PC-9 (cell line): ENCODE measurements around the gene RO60. TPM values are rescaled to one million over a fixed set of nuclear protein-coding genes. Genes with fewer than 3 reads are reported as not detected.
A peak's percentile ranks its signal among the peaks of the same experiment; 100 is the strongest.

Experiments used
- BruUV-seq: library from RNA; stranded (reverse); fragments of 400-500 nt; replicated peaks from 2 replicates; lab custom pipeline; 2021; lab: Mats Ljungman, UMichigan
- CTCF ChIA-PET: fragments of 300-600 bp; sonication (Branson Sonifier 250); formaldehyde crosslinking; loops from one replicate; lab custom pipeline; 2022; ENCODE audit warnings: antibody characterized with exemption; lab: Charles Lee
- POLR2A ChIA-PET: fragments of 300-600 bp; sonication (Branson Sonifier 250); formaldehyde crosslinking; loops from one replicate; lab custom pipeline; 2022; ENCODE audit warnings: antibody characterized with exemption; ENCODE audit not compliant: unreplicated experiment; lab: Charles Lee
- DNase-seq, 2 experiments: peaks; one replicate each; pipeline versions ENCODE4 v3.0.0 to v3.0.0-alpha.2; 2015 to 2022; ENCODE audit warnings: mixed read lengths in 1 of 2
- H2AFZ ChIP-seq: fragments of 200-600 bp; sonication (generic); 2 replicates; pipeline ENCODE4 v1.8.1; 2017; ENCODE audit warnings: antibody characterized with exemption
- H3F3A ChIP-seq: fragments of 200-600 bp; sonication (generic); 2 replicates; pipeline ENCODE4 v1.8.1; 2017; ENCODE audit warnings: antibody characterized with exemption, mild to moderate bottlenecking, low read depth; ENCODE audit not compliant: insufficient read depth
- H3K27ac ChIP-seq: fragments of 200-600 bp; sonication (generic); 2 replicates; pipeline ENCODE4 v1.6.1; 2016; ENCODE audit warnings: mixed run types
- H3K27me3 ChIP-seq: fragments of 200-600 bp; sonication (generic); 2 replicates; pipeline ENCODE4 v1.6.1; 2016; ENCODE audit warnings: low read depth, mixed run types; ENCODE audit not compliant: insufficient read depth
- H3K36me3 ChIP-seq: fragments of 200-600 bp; sonication (generic); 2 replicates; pipeline ENCODE4 v1.6.1; 2016; ENCODE audit warnings: low read depth, mixed run types
- H3K4me1 ChIP-seq: fragments of 200-600 bp; sonication (generic); replicated peaks from 2 replicates; pipeline ENCODE4 v1.6.1; 2016; ENCODE audit warnings: mixed run types; ENCODE audit not compliant: insufficient read depth
- H3K4me2 ChIP-seq: fragments of 200-600 bp; sonication (generic); 2 replicates; pipeline ENCODE4 v1.6.1; 2017; ENCODE audit warnings: mixed run types
- H3K4me3 ChIP-seq: fragments of 200-600 bp; sonication (generic); 2 replicates; pipeline ENCODE4 v1.6.1; 2016; ENCODE audit warnings: mixed run types
- H3K79me2 ChIP-seq: fragments of 200-600 bp; sonication (generic); 2 replicates; pipeline ENCODE4 v1.6.1; 2017; ENCODE audit warnings: low read depth, mixed run types
- H3K9me2 ChIP-seq: fragments of 200-600 bp; sonication (generic); 2 replicates; pipeline ENCODE4 v1.8.1; 2017; ENCODE audit warnings: mild to moderate bottlenecking; ENCODE audit not compliant: insufficient read depth
- H3K9me3 ChIP-seq: fragments of 200-600 bp; sonication (generic); 2 replicates; pipeline ENCODE4 v1.8.1; 2016; ENCODE audit warnings: low read depth; ENCODE audit not compliant: insufficient read depth
- H4K20me1 ChIP-seq: fragments of 200-600 bp; sonication (generic); 2 replicates; pipeline ENCODE4 v1.8.1; 2017; ENCODE audit not compliant: insufficient read depth
- EZH2 ChIP-seq: fragments of 200-600 bp; sonication (generic); IDR thresholded peaks from 2 replicates; pipeline ENCODE4 v1.8.0; 2017; ENCODE audit warnings: antibody characterized with exemption, low read depth
- intact Hi-C: fragments of 100-400 bp; cut with micrococcal nuclease; formaldehyde crosslinking; loops from one replicate; pipeline ENCODE4 v1.10.0; 2022; ENCODE audit not compliant: unreplicated experiment
- total RNA-seq: library from RNA; stranded (reverse); gene quantifications from 2 replicates; pipeline ENCODE4 v1.2.3, GENCODE V29; 2021
- TF ChIP-seq, protein P1 (sequence below): fragments of 200-600 bp; sonication (generic); conservative IDR thresholded peaks from 2 replicates; pipeline ENCODE4 v1.6.1; 2017; ENCODE audit warnings: mixed run types, antibody characterized with exemption, mild to moderate bottlenecking, moderate library complexity

RO60 gene
- total RNA-seq, 1 experiment from 2014 or later, result 49.2 TPM

DNA sequence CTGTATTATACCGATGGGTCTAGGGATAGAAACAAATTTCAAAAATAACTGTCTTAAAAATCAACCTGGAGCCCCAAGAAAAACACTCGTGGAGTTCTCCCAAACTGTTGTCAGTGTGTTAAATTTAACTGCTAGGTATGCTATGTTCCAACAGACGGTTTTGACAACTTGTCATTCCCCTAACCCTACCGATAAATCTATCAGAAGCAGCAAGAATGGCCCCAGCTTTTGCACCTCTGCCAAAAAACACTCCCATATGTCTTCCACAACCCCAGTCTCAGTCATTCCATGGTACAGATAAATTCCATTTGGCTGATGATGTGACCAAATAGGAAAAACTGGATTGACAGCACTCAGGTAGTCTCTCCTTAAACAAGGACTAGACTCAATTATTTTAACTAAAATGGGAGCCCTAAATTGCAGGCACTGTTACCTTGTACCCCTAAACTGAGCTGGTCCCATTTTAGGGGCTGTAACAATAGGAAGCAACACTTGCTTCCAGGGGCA, 5.2 kb upstream of the RO60 start:
- DNase-seq, result no peak
- CTCF ChIA-PET, result no interaction called here
- TF ChIP-seq, protein P1, sequence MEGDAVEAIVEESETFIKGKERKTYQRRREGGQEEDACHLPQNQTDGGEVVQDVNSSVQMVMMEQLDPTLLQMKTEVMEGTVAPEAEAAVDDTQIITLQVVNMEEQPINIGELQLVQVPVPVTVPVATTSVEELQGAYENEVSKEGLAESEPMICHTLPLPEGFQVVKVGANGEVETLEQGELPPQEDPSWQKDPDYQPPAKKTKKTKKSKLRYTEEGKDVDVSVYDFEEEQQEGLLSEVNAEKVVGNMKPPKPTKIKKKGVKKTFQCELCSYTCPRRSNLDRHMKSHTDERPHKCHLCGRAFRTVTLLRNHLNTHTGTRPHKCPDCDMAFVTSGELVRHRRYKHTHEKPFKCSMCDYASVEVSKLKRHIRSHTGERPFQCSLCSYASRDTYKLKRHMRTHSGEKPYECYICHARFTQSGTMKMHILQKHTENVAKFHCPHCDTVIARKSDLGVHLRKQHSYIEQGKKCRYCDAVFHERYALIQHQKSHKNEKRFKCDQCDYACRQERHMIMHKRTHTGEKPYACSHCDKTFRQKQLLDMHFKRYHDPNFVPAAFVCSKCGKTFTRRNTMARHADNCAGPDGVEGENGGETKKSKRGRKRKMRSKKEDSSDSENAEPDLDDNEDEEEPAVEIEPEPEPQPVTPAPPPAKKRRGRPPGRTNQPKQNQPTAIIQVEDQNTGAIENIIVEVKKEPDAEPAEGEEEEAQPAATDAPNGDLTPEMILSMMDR, result no peak
- no peak for TF ChIP-seq EZH2

DNA sequence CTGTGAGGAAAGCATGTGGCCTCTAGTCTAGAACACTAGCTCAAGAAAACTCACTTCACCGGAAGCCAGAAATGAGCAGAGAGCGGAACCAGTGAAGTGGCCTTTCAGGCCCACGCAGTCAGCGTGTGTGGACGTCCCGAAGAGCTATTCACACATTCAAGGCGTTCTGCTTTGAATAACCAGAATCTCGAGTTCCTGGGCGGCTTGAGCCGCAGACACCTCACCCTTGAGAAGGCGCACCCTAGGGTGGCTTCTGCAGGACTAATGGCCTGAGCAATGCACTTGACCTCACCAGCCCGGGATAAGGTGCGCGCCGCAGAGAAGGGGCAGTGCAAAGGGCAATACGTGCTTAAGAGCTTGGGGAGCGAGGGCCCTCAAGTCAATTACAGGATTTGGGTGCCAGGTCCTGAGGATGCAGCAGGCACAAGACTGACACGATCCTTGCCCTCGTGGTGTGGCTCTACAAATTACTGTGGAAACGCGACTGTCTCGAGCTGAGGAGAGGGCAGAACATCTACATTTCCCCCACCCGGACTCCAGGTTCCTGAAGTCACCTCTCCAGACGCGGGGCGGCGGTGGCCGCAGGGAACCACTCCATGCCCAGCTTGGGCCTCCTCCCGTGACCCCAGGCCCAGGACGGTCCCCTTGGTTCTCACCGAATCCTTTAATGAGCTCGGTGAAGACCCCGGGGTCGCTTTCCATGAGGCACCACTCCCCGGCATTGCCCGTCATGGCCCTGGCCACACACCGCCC, 707 bp upstream of the RO60 start:
- CTCF ChIA-PET, result no interaction called here
- no peak for TF ChIP-seq EZH2
- TF ChIP-seq, protein P1, result no peak
- POLR2A ChIA-PET, result interaction anchor here (0.5 to 1.1 kb wide), 3 partner anchors 46 to 90 kb away, joined by 3 to 5 read pairs (median 5); partner anchors contain the start of gene GLRX2
- intact Hi-C loops, result loop anchor here (1.0 kb wide), 2 partner anchors 47 to 63 kb away; partner anchors contain the start of gene GLRX2
- H4K20me1 ChIP-seq, result peaks cover 8% of the 10 kb centered on the region; the same call in 1 of the 2 replicates
- H3K4me1 ChIP-seq, result peaks cover 23% of the 10 kb centered on the region
- H3F3A ChIP-seq, result peaks cover 18% of the 10 kb centered on the region
- peak overlapping the region; percentile 91 for H3K4me2 ChIP-seq
- BruUV-seq, result no TSS peak
- peak; percentile 44 to 57 for DNase-seq
- no peaks in the 10 kb centered on the region for H3K9me3 ChIP-seq
- H2AFZ ChIP-seq, result peak overlapping the region; percentile 87
- peak overlapping the region; percentile 92 for H3K27ac ChIP-seq
- peaks cover 13% of the 10 kb centered on the region; the same call in 1 of the 2 replicates for H3K36me3 ChIP-seq
- H3K9me2 ChIP-seq, result no peaks in the 10 kb centered on the region
- H3K79me2 ChIP-seq, result peaks cover 89% of the 10 kb centered on the region
- H3K27me3 ChIP-seq, result no peaks in the 10 kb centered on the region
- peak overlapping the region; percentile 78 for H3K4me3 ChIP-seq

More for the DNA sequence above, 5.2 kb upstream of the RO60 start:
- Histone ChIP-seq H3K9me3 (no peaks in the 10 kb centered on the region), H3K4me2 (no peak overlapping the region), H3K79me2 (peaks cover 74% of the 10 kb centered on the region), H3K27me3 (no peaks in the 10 kb centered on the region), H3F3A (0 out of 2 replicates have a peak, but pooled peaks cover 5% of the 10 kb centered on the region), H4K20me1 (peaks cover 16% of the 10 kb centered on the region), H3K9me2 (no peaks in the 10 kb centered on the region), H3K27ac (no peak overlapping the region), H2AFZ (no peak overlapping the region), H3K4me1 (peaks cover 11% of the 10 kb centered on the region), H3K36me3 (peaks cover 23% of the 10 kb centered on the region; the same call in 1 of the 2 replicates), H3K4me3 (no peak overlapping the region)
- intact Hi-C loops, result no loop called here
- POLR2A ChIA-PET, result no interaction called here
- no TSS peak for BruUV-seq

DNA sequence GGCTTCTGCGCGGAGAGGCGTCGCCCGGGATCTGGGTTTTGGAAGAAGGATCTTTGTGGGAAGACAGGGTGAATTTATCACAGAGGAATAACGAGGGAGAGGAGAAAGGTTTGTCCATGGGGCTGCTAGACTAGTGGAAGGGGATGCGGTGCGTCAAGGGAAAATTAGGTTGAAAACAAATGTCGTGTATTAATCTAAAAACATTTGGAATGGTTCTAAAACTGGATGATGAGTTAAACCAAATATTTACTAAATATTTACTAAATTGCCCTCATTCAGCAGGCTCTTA, 647 bp downstream of the RO60 start:
- no peaks in the 10 kb centered on the region for H3K9me2 ChIP-seq
- intact Hi-C loops, result no loop called here
- H3K36me3 ChIP-seq, result peaks cover 13% of the 10 kb centered on the region; the same call in 1 of the 2 replicates
- H3K4me1 ChIP-seq, result peaks cover 23% of the 10 kb centered on the region
- H3K27me3 ChIP-seq, result no peaks in the 10 kb centered on the region
- H3K9me3 ChIP-seq, result no peaks in the 10 kb centered on the region
- ChIA-PET POLR2A (no interaction called here), CTCF (no interaction called here)
- peaks cover 8% of the 10 kb centered on the region; the same call in 1 of the 2 replicates for H4K20me1 ChIP-seq
- H3K27ac ChIP-seq, result peak overlapping the region; percentile 92
- TF ChIP-seq EZH2, result no peak
- TF ChIP-seq, protein P1, result no peak
- peak overlapping the region; percentile 91 for H3K4me2 ChIP-seq
- H3K4me3 ChIP-seq, result peak overlapping the region; percentile 78
- peak overlapping the region; percentile 95 for H2AFZ ChIP-seq
- peaks cover 18% of the 10 kb centered on the region for H3F3A ChIP-seq
- BruUV-seq, result no TSS peak
- DNase-seq, result no peak
- peaks cover 89% of the 10 kb centered on the region for H3K79me2 ChIP-seq
